Testis (tissue), 2 donors: ENCODE results near the gene GMPS.

ENCODE experiments used
- CTCF ChIP-seq, 3 experiments: fragments of 450-650 bp in 2 of 3; fragments of 200-600 bp in 1 of 3; sonication (generic) in 1 of 3; IDR thresholded peaks; one replicate each; pipeline ENCODE4 v1.5.1; 2016 to 2019; ENCODE audit warnings: antibody characterized with exemption in 3 of 3, mild to moderate bottlenecking in 2 of 3, moderate library complexity in 1 of 3
- POLR2A ChIP-seq: fragments of 450-650 bp; IDR thresholded peaks from one replicate; pipeline ENCODE4 v1.6.1; 2017; ENCODE audit warnings: antibody characterized with exemption, mild to moderate bottlenecking, moderate library complexity

DNA sequence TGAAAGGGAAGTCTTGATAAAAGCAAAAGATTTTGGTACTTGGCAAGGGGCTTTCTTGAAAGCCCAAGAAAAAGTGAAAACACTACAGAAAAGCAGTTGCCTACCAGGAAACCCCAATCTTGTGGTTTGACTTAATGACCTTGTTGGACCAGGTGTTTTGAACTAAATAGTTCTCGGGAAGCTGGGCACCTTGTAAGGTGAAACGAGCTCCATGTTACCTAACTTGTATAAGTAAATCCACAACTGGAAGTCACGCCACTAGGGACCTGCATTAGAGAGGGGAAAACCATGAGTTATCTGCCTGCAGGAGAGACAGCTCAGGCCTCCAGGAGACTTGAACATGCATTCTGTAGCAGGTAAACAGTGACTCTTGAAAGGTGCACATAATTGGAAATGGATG lies 88.2 kb downstream of the GMPS start:
- no peak for TF ChIP-seq POLR2A
- no peak for TF ChIP-seq CTCF (IDR thresholded peaks at IDR 0.05)
